Heart right ventricle (tissue), 16 donors: ENCODE measurements around the gene IFIT1. TPM values are rescaled to one million over a fixed set of nuclear protein-coding genes. Genes with fewer than 3 reads are reported as not detected.

Experiments used
- ATAC-seq, 8 donors: fragments of 200-7000 bp; cut with Tn5 transposase; one replicate each; pipeline ENCODE4 v1.9.1; 2020; ENCODE audit warnings: mild to moderate bottlenecking in 8 of 8, moderate library complexity in 8 of 8, moderate number of reproducible peaks in 1 of 8
- DNase-seq, 2 donors: peaks; one replicate each; pipeline ENCODE4 v3.0.0-alpha.2; 2020
- H3K27ac ChIP-seq, 10 donors: fragments of 200-600 bp; sonication (generic) in 2 of 10; one replicate each; pipeline versions ENCODE4 v1.5.0 to v1.8.0; 2020 to 2022; ENCODE audit warnings: mild to moderate bottlenecking in 3 of 10
- H3K27me3 ChIP-seq, 7 donors: fragments of 200-600 bp; one replicate each; pipeline ENCODE4 v1.8.0; 2021 to 2022; ENCODE audit warnings: mild to moderate bottlenecking in 2 of 7
- H3K36me3 ChIP-seq, 9 donors: fragments of 200-600 bp; sonication (generic) in 1 of 9; one replicate each; pipeline versions ENCODE4 v1.5.0 to v1.8.0; 2020 to 2022; ENCODE audit warnings: mild to moderate bottlenecking in 2 of 9
- H3K4me1 ChIP-seq, 9 donors: fragments of 200-600 bp; sonication (generic) in 1 of 9; one replicate each; pipeline versions ENCODE4 v1.5.0 to v1.8.0; 2020 to 2022; ENCODE audit warnings: mild to moderate bottlenecking in 4 of 9
- H3K4me3 ChIP-seq, 10 donors: fragments of 200-600 bp; sonication (generic) in 2 of 10; one replicate each; pipeline versions ENCODE4 v1.5.0 to v1.8.0; 2020 to 2022; ENCODE audit warnings: mild to moderate bottlenecking in 7 of 10, moderate library complexity in 2 of 10
- H3K9me3 ChIP-seq, 11 donors: fragments of 200-600 bp in 10 of 11; sonication (generic) in 2 of 11; one replicate each; pipeline versions ENCODE4 v1.5.0 to v1.8.0; 2013 to 2022; ENCODE audit warnings: mild to moderate bottlenecking in 2 of 11, control low read depth in 1 of 11, moderate library complexity in 1 of 11
- CTCF ChIP-seq, 9 donors: fragments of 200-600 bp; sonication (generic) in 2 of 9; IDR thresholded peaks; one replicate each; pipeline versions ENCODE4 v1.5.0 to v1.8.0; 2021 to 2022; ENCODE audit warnings: antibody characterized with exemption in 9 of 9, mild to moderate bottlenecking in 5 of 9, moderate library complexity in 1 of 9
- WGBS, 2 donors: extraction: QIAGEN DNeasy Blood & Tissue Kit; methylation state at CpG; one replicate each; pipeline ENCODE4 v1.1.7; 2013; ENCODE audit warnings: inconsistent platforms in 1 of 2; 5-methylcytosine and 5-hydroxymethylcytosine counted together
- intact Hi-C, 10 donors: fragments of 100-400 bp; cut with DNase I; formaldehyde crosslinking; loops; one replicate each; pipeline versions ENCODE4 v1.11.1 to v1.14.2; 2022
- polyA plus RNA-seq, 2 donors: library from polyadenylated mRNA; stranded (reverse); fragments of 200-250 nt; gene quantifications; one replicate each; pipeline ENCODE4 v1.2.3, GENCODE V29; 2013
- total RNA-seq, 10 donors: library from RNA; stranded (reverse); fragmentation: NEBNext Ultra II Directional in 3 of 10; extraction: Animal tissue kit (Norgen Biotek cat#: 25700) in 3 of 10; gene quantifications; one replicate each; pipeline versions ENCODE4 v1.2.1 to v1.2.4, GENCODE V29; 2021 to 2023
- donor health status: Arrhythmogenic right ventricular cardiomyopathy.
- donor health status: ischemic (EF 13 %, LVEDD 7.1; RV severe dilation, severe dysfunction).
- donor health status: healthy with polysubstance abuse.
- donor health status: DM: no; HTN: yes; CAD: no.
- donor health status: DM: no; HTN: no; CAD: no.
- donor health status: ischemic (EF 25% LVEDD 6.9; RV normal size, moderate dysfunction).
- donor health status: ischemic (EF 25% LVEDD 5.7; RV mildly dilated, moderate dysfunction).
- donor health status: healthy.
- donor health status: DM: yes; HTN: yes; CAD: no.
- donor health status: Ischemic cardiomyopathy.
- donor health status: ischemic (EF 35%, LVEDD 5.7; RV mildly dilated, moderate dysfunction).
- donor health status: nonischemic (EF 11% LVEDD 7.7; RV severe dilation, severe dysfunction).
- donor health status: DM: yes; HTN: yes; CAD: no.
- donor health status: PGD.
- donor health status: ischemic (EF 29% LVEDD 5.4; RV normal size, mild dysfunction).
- donor health status: nonischemic (EF 23%, LVEDD 6.1; RV moderate dilation, normal function).

IFIT1 gene
- total and polyA plus RNA-seq, 12 donors: 5.1 to 50.1 (median 27.8) TPM

- H3K4me3 ChIP-seq: no peak overlapping the region
- H3K36me3 ChIP-seq: peaks cover 0 to 15% (median 5%) of the 10 kb centered on the region in 9 donors
- no peaks in the 10 kb centered on the region for H3K27me3 ChIP-seq
- no peak for ATAC-seq
- peaks cover 14 to 77% (median 54%) of the 10 kb centered on the region in 9 donors for H3K4me1 ChIP-seq
- no peaks in the 10 kb centered on the region for H3K9me3 ChIP-seq
- TF ChIP-seq CTCF (IDR thresholded peaks at IDR 0.05): no peak
- intact Hi-C loops: no loop called here
- H3K27ac ChIP-seq: peak overlapping the region in 4 of 10 donors; percentile 3 to 89 (median 80)
- DNase-seq: no peak
- 94 to 97% methylated on average over 4 of the region's 4 CpGs for WGBS, 2 donors
Measured at GRCh38 chr10:89345367-89346000, 46.9 kb upstream of the IFIT1 start.

GRCh38 chr10:89346405-89347254, 45.8 kb upstream of the IFIT1 start:
- ATAC-seq (peak in 7 of 8 donors; percentile 21 to 76 (median 64)), DNase-seq (no peak)
- peak overlapping the region in 9 of 10 donors; percentile 47 to 89 (median 76) for H3K27ac ChIP-seq
- H3K36me3 ChIP-seq: peaks cover 0 to 4% (median 0%) of the 10 kb centered on the region in 9 donors
- peaks cover 18 to 80% (median 65%) of the 10 kb centered on the region in 9 donors for H3K4me1 ChIP-seq
- WGBS, 2 donors: 57 to 69% methylated on average over 4 of the region's 4 CpGs
- intact Hi-C loops: loop anchor here in 1 of 10 donors (2.0 kb wide), 1 partner anchor 18 kb away; no protein-coding TSS in a partner anchor
- H3K9me3 ChIP-seq: no peaks in the 10 kb centered on the region
- no peak for TF ChIP-seq CTCF (IDR thresholded peaks at IDR 0.05)
- no peak overlapping the region for H3K4me3 ChIP-seq
- H3K27me3 ChIP-seq: no peaks in the 10 kb centered on the region

GRCh38 chr10:89347701-89348457, 44.5 kb upstream of the IFIT1 start:
- peak overlapping the region in 1 of 10 donors; percentile 6 for H3K4me3 ChIP-seq
- no peaks in the 10 kb centered on the region for H3K27me3 ChIP-seq
- TF ChIP-seq CTCF (IDR thresholded peaks at IDR 0.05): no peak
- peak overlapping the region in 9 of 10 donors; percentile 9 to 89 (median 76) for H3K27ac ChIP-seq
- DNase-seq (peak in 1 of 2 donors; percentile 71), ATAC-seq (peak in 7 of 8 donors; percentile 33 to 70 (median 48))
- H3K36me3 ChIP-seq: no peaks in the 10 kb centered on the region
- H3K9me3 ChIP-seq: no peaks in the 10 kb centered on the region
- 58 to 62% methylated on average over 7 of the region's 7 CpGs for WGBS, 2 donors
- H3K4me1 ChIP-seq: peaks cover 18 to 80% (median 66%) of the 10 kb centered on the region in 9 donors
- intact Hi-C loops: loop anchor here in 1 of 10 donors (2.0 kb wide), 1 partner anchor 19 kb away; no protein-coding TSS in a partner anchor

GRCh38 chr10:89348481-89348880, 43.9 kb upstream of the IFIT1 start:
- no peaks in the 10 kb centered on the region for H3K36me3 ChIP-seq
- H3K4me1 ChIP-seq: peaks cover 18 to 76% (median 65%) of the 10 kb centered on the region in 9 donors
- H3K27ac ChIP-seq: peak overlapping the region in 9 of 10 donors; percentile 9 to 89 (median 76)
- no peaks in the 10 kb centered on the region for H3K27me3 ChIP-seq
- 33 to 37% methylated on average over 5 of the region's 5 CpGs for WGBS, 2 donors
- peak overlapping the region in 1 of 10 donors; percentile 6 for H3K4me3 ChIP-seq
- TF ChIP-seq CTCF (IDR thresholded peaks at IDR 0.05): no peak
- peaks cover 0 to under 1% (median 0%) of the 10 kb centered on the region in 11 donors for H3K9me3 ChIP-seq
- intact Hi-C loops: no loop called here
- ATAC-seq (no peak), DNase-seq (no peak)
